GM12873 (cell line): Measurements from ENCODE around the gene CTNNA2.

ENCODE experiments used
- CTCF ChIP-seq: IDR thresholded peaks from 2 replicates; pipeline ENCODE4 v1.5.1; 2012; ENCODE audit warnings: low read depth, mild to moderate bottlenecking, moderate library complexity, low read length, control low read depth; ENCODE audit not compliant: insufficient read depth; ENCODE audit errors: missing control alignments

The CTNNA2 gene

GRCh38 chr2:79619442-79619841 lies 106.6 kb downstream of the CTNNA2 start:
- no peak for TF ChIP-seq CTCF

- no peak for TF ChIP-seq CTCF
Observed at GRCh38 chr2:79619976-79620375, 107.1 kb downstream of the CTNNA2 start.

GRCh38 chr2:79620679-79621078 lies 107.8 kb downstream of the CTNNA2 start:
- TF ChIP-seq CTCF: no peak

GRCh38 chr2:79621252-79621651 lies 108.4 kb downstream of the CTNNA2 start:
- no peak for TF ChIP-seq CTCF

- TF ChIP-seq CTCF: no peak
Observed at GRCh38 chr2:79621755-79622154, 108.9 kb downstream of the CTNNA2 start.

GRCh38 chr2:79622508-79622907 lies 109.7 kb downstream of the CTNNA2 start:
- TF ChIP-seq CTCF: no peak

GRCh38 chr2:79627237-79627636 lies 114.4 kb downstream of the CTNNA2 start:
- no peak for TF ChIP-seq CTCF
